Loucy (cell line): ENCODE results near the gene ZIC1.

Experiments
- H2AFZ ChIP-seq: fragments of 200-600 bp; sonication (generic); 2 replicates; pipeline ENCODE4 v1.6.0; 2016; ENCODE audit warnings: antibody characterized with exemption, mild to moderate bottlenecking, low read length, moderate library complexity
- H3F3A ChIP-seq: fragments of 200-600 bp; 2 replicates; pipeline ENCODE4 v1.6.0; 2016; ENCODE audit warnings: antibody characterized with exemption, low read depth, mild to moderate bottlenecking
- H3K27me3 ChIP-seq: fragments of 200-600 bp; sonication (generic); 2 replicates; pipeline ENCODE4 v1.6.1; 2014; ENCODE audit warnings: low read length, mild to moderate bottlenecking; ENCODE audit not compliant: insufficient read depth, poor library complexity, severe bottlenecking
- H3K36me3 ChIP-seq: fragments of 200-600 bp; sonication (generic); 2 replicates; pipeline ENCODE4 v1.6.1; 2016; ENCODE audit warnings: low read length; ENCODE audit not compliant: insufficient read depth
- H3K4me1 ChIP-seq: fragments of 200-600 bp; sonication (generic); 2 replicates; pipeline ENCODE4 v1.5.1; 2014; ENCODE audit warnings: low read length, mild to moderate bottlenecking; ENCODE audit not compliant: insufficient read depth, poor library complexity, severe bottlenecking
- H3K4me2 ChIP-seq: fragments of 200-600 bp; sonication (generic); 2 replicates; pipeline ENCODE4 v1.6.0; 2014; ENCODE audit warnings: antibody characterized with exemption, low read length, low read depth, mild to moderate bottlenecking; ENCODE audit not compliant: poor library complexity, severe bottlenecking
- H3K4me3 ChIP-seq: fragments of 200-600 bp; sonication (generic); 2 replicates; pipeline ENCODE4 v1.5.1; 2014; ENCODE audit warnings: low read length, mild to moderate bottlenecking, mixed read lengths; ENCODE audit not compliant: poor library complexity, severe bottlenecking
- H3K79me2 ChIP-seq: fragments of 200-600 bp; sonication (generic); 2 replicates; pipeline ENCODE4 v1.6.1; 2014; ENCODE audit warnings: low read length; ENCODE audit not compliant: insufficient read depth
- H3K9ac ChIP-seq: fragments of 200-600 bp; sonication (generic); 2 replicates; pipeline ENCODE4 v1.6.0; 2014; ENCODE audit warnings: mild to moderate bottlenecking, low read depth, low read length, moderate library complexity; ENCODE audit not compliant: poor library complexity, severe bottlenecking
- H3K9me2 ChIP-seq: fragments of 200-600 bp; sonication (generic); replicated peaks from 2 replicates; pipeline ENCODE4 v1.6.1; 2016; ENCODE audit warnings: low read depth, low read length, mixed read lengths
- H3K9me3 ChIP-seq: fragments of 200-600 bp; sonication (generic); 2 replicates; pipeline ENCODE4 v1.6.1; 2014; ENCODE audit warnings: mild to moderate bottlenecking, antibody characterized with exemption, low read length, low read depth; ENCODE audit not compliant: insufficient read depth
- H4K20me1 ChIP-seq: fragments of 200-600 bp; sonication (generic); 2 replicates; pipeline ENCODE4 v1.6.0; 2014; ENCODE audit warnings: antibody characterized with exemption, low read length, mild to moderate bottlenecking; ENCODE audit not compliant: insufficient read depth, poor library complexity, severe bottlenecking
- EZH2phosphoT487 ChIP-seq: fragments of 200-600 bp; IDR thresholded peaks from 2 replicates; pipeline ENCODE4 v1.6.1; 2018; ENCODE audit warnings: antibody characterized with exemption, mild to moderate bottlenecking, moderate library complexity, borderline replicate concordance
- TF ChIP-seq, protein P1 (sequence below): fragments of 200-600 bp; sonication (generic); conservative IDR thresholded peaks from 2 replicates; pipeline ENCODE4 v1.5.1; 2014; ENCODE audit warnings: mild to moderate bottlenecking, antibody characterized with exemption, low read length

Gene ZIC1

DNA sequence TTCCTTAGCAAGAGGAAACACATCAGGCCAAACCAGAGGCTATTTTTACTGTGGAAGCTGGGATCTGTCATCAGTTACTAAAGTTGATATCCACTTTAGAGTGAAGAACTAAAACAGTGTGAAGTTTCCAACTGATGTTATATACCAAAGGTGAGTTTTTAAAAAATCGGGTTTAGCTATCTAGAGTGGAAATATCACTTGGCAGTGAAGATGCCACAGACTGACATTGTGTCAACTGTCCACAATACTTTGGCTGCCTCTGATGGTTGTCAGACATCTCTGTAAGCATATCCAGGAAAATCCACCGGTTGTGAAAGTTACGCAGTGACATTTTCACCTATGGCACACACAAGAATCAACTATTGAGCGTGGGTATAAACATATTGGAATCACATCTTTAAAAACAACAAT, 9.2 kb downstream of the ZIC1 start:
- Histone ChIP-seq H3F3A (no peaks in the 10 kb centered on the region), H4K20me1 (no peaks in the 10 kb centered on the region), H3K9me3 (no peaks in the 10 kb centered on the region), H2AFZ (no peak overlapping the region), H3K4me1 (no peaks in the 10 kb centered on the region), H3K79me2 (no peaks in the 10 kb centered on the region), H3K36me3 (no peaks in the 10 kb centered on the region), H3K27me3 (no peaks in the 10 kb centered on the region), H3K4me2 (no peak overlapping the region), H3K9me2 (no peaks in the 10 kb centered on the region), H3K4me3 (no peak overlapping the region), H3K9ac (no peak overlapping the region)
- TF ChIP-seq EZH2phosphoT487 = no peak
- TF ChIP-seq, protein P1, sequence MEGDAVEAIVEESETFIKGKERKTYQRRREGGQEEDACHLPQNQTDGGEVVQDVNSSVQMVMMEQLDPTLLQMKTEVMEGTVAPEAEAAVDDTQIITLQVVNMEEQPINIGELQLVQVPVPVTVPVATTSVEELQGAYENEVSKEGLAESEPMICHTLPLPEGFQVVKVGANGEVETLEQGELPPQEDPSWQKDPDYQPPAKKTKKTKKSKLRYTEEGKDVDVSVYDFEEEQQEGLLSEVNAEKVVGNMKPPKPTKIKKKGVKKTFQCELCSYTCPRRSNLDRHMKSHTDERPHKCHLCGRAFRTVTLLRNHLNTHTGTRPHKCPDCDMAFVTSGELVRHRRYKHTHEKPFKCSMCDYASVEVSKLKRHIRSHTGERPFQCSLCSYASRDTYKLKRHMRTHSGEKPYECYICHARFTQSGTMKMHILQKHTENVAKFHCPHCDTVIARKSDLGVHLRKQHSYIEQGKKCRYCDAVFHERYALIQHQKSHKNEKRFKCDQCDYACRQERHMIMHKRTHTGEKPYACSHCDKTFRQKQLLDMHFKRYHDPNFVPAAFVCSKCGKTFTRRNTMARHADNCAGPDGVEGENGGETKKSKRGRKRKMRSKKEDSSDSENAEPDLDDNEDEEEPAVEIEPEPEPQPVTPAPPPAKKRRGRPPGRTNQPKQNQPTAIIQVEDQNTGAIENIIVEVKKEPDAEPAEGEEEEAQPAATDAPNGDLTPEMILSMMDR = no peak

DNA sequence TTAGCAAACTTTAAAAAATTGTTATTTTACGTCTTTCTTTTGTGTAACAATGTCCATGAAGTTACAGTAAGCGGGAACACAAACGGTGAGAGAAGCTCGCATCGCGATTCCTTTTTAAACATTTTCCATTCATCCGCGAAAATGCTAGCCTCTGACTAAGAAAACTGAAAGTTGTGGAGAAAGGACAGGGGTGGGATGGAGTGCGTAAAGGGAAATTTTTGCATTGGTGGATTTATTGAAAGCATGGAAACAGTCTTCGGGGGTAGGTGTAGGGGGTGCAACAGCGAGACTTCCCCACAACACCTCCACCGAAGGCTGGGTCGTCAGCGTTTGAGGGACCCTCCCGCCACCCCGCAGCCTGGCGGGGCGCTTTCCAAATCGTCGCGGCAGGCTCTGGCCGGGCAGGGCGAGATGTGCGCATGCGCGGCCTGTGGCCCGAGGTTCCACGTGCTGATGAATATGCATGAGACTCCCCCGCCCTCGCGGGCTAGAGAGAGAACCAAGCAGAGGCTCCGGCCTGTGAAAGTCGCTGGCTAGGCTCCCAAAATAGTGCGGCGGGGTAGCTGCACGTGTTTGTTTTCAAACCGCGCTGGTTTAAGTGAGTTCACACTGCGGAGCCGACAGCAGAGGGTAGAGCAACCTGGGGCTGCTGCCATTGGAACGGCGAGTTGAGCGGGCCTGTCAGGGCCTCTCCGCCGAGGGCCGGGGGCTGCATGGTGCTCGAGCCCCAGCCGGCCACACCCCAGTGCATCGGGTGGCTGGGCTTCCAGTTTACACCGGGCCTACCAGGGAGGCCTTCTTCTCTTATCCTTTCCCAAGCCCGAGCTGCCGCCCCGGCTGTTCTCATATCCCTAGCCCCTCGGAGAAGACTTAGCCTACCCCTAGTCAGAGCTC, 9.9 kb downstream of the ZIC1 start:
- Histone ChIP-seq H3K79me2 (no peaks in the 10 kb centered on the region), H3K9me2 (no peaks in the 10 kb centered on the region), H3K9ac (no peak overlapping the region), H3K4me2 (no peak overlapping the region), H3K36me3 (no peaks in the 10 kb centered on the region), H3K4me1 (no peaks in the 10 kb centered on the region), H3K9me3 (no peaks in the 10 kb centered on the region), H4K20me1 (no peaks in the 10 kb centered on the region), H3K4me3 (no peak overlapping the region), H3F3A (no peaks in the 10 kb centered on the region), H3K27me3 (no peaks in the 10 kb centered on the region), H2AFZ (no peak overlapping the region)
- TF ChIP-seq EZH2phosphoT487 = no peak
- TF ChIP-seq, protein P1 = no peak

DNA sequence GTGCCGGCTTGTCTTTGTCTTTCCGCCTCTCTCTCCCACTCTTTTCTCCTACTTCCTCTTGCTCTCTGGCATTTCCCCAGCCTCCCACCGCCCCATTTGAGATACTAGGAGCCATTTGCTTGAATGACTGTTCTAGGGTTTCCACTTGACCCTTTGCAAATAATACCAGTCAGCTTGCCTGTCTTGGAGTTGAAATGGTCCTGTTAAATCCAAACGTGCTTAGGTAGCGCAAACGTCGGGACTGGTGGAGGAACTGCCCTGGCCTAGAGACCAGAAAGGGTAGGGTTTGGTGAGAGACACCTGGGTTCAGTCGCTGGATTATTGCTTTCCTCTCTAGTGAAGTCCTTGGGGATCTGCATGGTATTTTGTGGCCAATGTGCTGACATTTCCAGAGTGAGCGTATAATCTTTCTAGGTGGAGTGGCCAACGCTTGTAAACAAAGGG, 10.6 kb downstream of the ZIC1 start:
- Histone ChIP-seq H3F3A (no peaks in the 10 kb centered on the region), H3K4me2 (no peak overlapping the region), H3K4me3 (no peak overlapping the region), H3K9me2 (no peaks in the 10 kb centered on the region), H3K9ac (no peak overlapping the region), H4K20me1 (no peaks in the 10 kb centered on the region), H3K9me3 (no peaks in the 10 kb centered on the region), H3K36me3 (no peaks in the 10 kb centered on the region), H3K27me3 (no peaks in the 10 kb centered on the region), H3K79me2 (no peaks in the 10 kb centered on the region), H2AFZ (no peak overlapping the region), H3K4me1 (no peaks in the 10 kb centered on the region)
- no peak for TF ChIP-seq EZH2phosphoT487
- TF ChIP-seq, protein P1 = no peak
